Spinal cord (tissue), 10 donors: ENCODE data around the gene ATAD2B. TPM values are rescaled to one million over a fixed set of nuclear protein-coding genes. Genes with fewer than 3 reads are reported as not detected.
A peak's percentile ranks its signal among the peaks of the same experiment; 100 is the strongest.

Experiments used
- DNase-seq, 6 donors: peaks; one replicate each; pipeline versions ENCODE4 v3.0.0 to v3.0.0-alpha.2; 2013 to 2015; ENCODE audit warnings: low spot score in 6 of 6, low read depth in 4 of 6
- H3K27ac ChIP-seq: one replicate; pipeline ENCODE4 v1.5.1; 2013; ENCODE audit warnings: low read depth, low read length, control low read depth
- H3K27me3 ChIP-seq: one replicate; pipeline ENCODE4 v1.6.1; 2013; ENCODE audit warnings: low read length; ENCODE audit not compliant: control insufficient read depth, insufficient read depth
- H3K36me3 ChIP-seq: one replicate; pipeline ENCODE4 v1.6.1; 2013; ENCODE audit warnings: low read length; ENCODE audit not compliant: control insufficient read depth, insufficient read depth
- H3K4me1 ChIP-seq: one replicate; pipeline ENCODE4 v1.6.1; 2013; ENCODE audit warnings: low read length; ENCODE audit not compliant: control insufficient read depth, insufficient read depth
- H3K4me3 ChIP-seq: one replicate; pipeline ENCODE4 v1.5.1; 2013; ENCODE audit warnings: low read depth, low read length, control low read depth
- H3K9me3 ChIP-seq: one replicate; pipeline ENCODE4 v1.6.1; 2013; ENCODE audit warnings: low read length; ENCODE audit not compliant: control insufficient read depth, insufficient read depth
- WGBS: methylation state at CpG from one replicate; pipeline ENCODE4 v1.1.5; 2013; ENCODE audit warnings: missing lambda C conversion rate; ENCODE audit not compliant: insufficient coverage; 5-methylcytosine and 5-hydroxymethylcytosine counted together
- polyA plus RNA-seq, 2 donors: library from polyadenylated mRNA; unstranded; fragments of 120-200 nt; gene quantifications; one replicate each; pipeline ENCODE4 v1.2.1, GENCODE V29; 2013; ENCODE audit not compliant: insufficient read length in 2 of 2
- total RNA-seq, 2 donors: library from RNA; depleted of rRNA in 1 of 2; stranded (reverse); fragments of 120-200 nt in 1 of 2; fragments of >200 nt in 1 of 2; gene quantifications; one replicate each; pipeline versions ENCODE4 v1.2.3 to v1.2.4, GENCODE V29; 2013 to 2014
- donor health status: healthy.

Gene ATAD2B
- total and polyA plus RNA-seq, 4 donors = 14.5 to 42.4 (median 22.6) TPM

DNA sequence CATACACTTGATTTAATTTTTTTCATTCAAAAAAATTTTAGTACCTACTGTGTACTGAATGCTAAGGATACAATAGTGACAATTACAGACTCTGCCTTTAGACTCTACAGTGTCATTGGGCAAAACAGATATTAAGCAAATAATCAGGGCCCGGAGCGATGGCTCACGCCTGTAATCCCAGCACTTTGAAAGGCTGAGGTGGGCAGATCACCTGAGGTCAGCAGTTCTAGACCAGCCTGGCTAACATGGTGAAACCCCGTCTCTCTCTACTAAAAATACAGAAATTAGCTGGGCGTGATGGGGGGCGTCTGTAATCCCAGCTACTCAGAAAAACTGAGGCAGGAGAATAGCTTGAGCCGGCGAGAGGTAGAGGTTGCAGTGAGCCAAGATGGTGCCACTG, 14.7 kb upstream of the ATAD2B start:
- WGBS = 74% methylated on average over 4 of the region's 8 CpGs
- Histone ChIP-seq H3K9me3 (no peaks in the 10 kb centered on the region), H3K27ac (peak overlapping the region; percentile 69), H3K4me1 (peaks cover 20% of the 10 kb centered on the region), H3K4me3 (peak overlapping the region; percentile 60), H3K36me3 (peaks cover 3% of the 10 kb centered on the region), H3K27me3 (no peaks in the 10 kb centered on the region)
- DNase-seq = no peak

DNA sequence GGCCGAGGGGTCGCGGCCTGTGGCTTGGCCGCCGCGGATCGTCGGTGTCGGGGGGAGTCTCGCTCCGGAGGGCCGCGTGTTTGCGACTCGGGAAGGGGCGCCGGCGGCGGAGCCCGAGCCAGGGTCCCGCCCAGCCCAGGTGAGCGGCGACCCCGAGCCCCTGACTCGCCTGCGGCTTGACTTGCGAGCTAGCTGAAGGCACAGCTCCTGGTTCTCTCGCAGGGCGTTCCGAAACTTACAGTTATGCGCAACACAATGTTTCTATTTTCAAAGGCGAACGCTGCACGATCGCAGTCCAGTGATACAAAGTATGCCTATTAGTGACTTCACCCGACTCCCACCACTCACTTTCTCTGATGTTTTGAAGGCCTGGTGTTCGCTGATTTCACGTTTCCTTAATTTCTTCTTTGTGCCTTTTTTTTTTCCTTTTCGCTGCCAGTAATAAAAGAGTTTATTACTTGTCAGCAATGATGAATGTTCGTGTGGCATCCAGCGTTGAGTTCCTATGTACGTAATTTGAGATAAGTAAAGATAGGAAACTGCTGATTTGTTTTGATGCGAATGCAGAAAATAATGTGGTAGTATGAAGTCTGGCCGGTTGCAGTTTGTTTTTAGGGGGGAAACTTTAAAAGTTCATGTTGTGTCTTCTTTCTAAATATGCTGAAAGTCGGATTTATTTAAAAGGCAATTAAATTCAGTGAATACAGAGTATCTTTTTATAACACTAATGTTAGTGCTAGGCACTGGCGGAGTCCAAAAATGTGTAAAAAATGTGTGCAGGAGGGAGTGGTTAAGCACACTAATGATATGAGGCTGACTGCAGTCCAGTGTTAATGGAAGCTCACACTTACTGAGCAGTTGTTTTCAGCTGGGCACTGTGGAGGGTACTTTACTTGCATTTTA, 14.0 kb upstream of the ATAD2B start:
- DNase-seq = peak in 3 of 6 donors; percentile 36 to 70 (median 59)
- Histone ChIP-seq H3K36me3 (peaks cover 3% of the 10 kb centered on the region), H3K4me3 (peak overlapping the region; percentile 60), H3K4me1 (peaks cover 20% of the 10 kb centered on the region), H3K27ac (peak overlapping the region; percentile 69), H3K9me3 (no peaks in the 10 kb centered on the region), H3K27me3 (no peaks in the 10 kb centered on the region)
- under 1% methylated on average over 43 of the region's 46 CpGs for WGBS

GRCh38 chr2:23939987-23940717, 13.2 kb upstream of the ATAD2B start, which contains the start of gene UBXN2A:
TSS of gene UBXN2A (plus strand) at chr2:23940463. CDS start at chr2:23958315, 17,852 bp downstream.
- peak; percentile 66 to 97 (median 82) for DNase-seq
- Histone ChIP-seq H3K4me3 (peak within 1 kb of the TSS; percentile 60), H3K27me3 (no peaks in the 10 kb centered on the region), H3K9me3 (no peaks in the 10 kb centered on the region), H3K4me1 (peaks cover 20% of the 10 kb centered on the region), H3K27ac (peak within 1 kb of the TSS; percentile 69), H3K36me3 (peaks cover 3% of the 10 kb centered on the region)
- WGBS = under 1% methylated on average over 76 of the region's 77 CpGs

GRCh38 chr2:23934259-23934658, 7.3 kb upstream of the ATAD2B start:
- H3K36me3 ChIP-seq = peaks cover 6% of the 10 kb centered on the region
- WGBS = no CpG with 5 or more reads among the region's 1 CpG
- DNase-seq = no peak

DNA sequence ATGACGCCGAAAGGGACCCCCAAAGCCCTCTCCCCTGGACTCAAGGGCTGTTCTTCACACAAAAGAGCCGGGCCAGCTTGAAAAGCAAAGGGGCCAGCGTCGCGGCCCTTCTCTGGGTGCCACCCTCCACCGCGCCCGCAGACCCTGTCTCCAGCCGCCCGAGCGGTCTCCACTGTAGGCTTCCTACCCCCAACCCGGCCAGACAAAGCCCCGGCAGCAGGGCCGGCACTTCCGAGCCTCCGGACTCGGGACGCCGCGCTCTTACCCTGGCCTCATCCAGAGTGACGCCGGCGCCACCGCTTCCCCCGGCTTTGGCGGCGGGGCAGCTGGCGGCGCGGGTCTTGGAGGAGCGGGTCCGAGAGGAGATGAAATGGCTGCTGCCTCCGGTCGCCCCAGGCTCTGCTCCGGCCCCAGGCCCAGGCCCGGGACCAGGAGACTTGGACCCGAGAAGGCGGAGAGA, 603 bp downstream of the ATAD2B start:
- Histone ChIP-seq H3K4me3 (peak overlapping the region; percentile 86), H3K4me1 (peaks cover 13% of the 10 kb centered on the region), H3K9me3 (no peaks in the 10 kb centered on the region), H3K27me3 (no peaks in the 10 kb centered on the region), H3K36me3 (peaks cover 8% of the 10 kb centered on the region), H3K27ac (peak overlapping the region; percentile 97)
- no peak for DNase-seq
- WGBS = 0% methylated on average over 39 of the region's 39 CpGs

More at GRCh38 chr2:23934259-23934658, 7.3 kb upstream of the ATAD2B start:
- Histone ChIP-seq H3K4me1 (peaks cover 1% of the 10 kb centered on the region), H3K27ac (no peak overlapping the region), H3K4me3 (no peak overlapping the region), H3K27me3 (no peaks in the 10 kb centered on the region), H3K9me3 (no peaks in the 10 kb centered on the region)

GRCh38 chr2:23925702-23926289, 1.1 kb downstream of the ATAD2B start:
- peak in 2 of 6 donors; percentile 67 to 78 for DNase-seq
- peaks cover 13% of the 10 kb centered on the region for H3K4me1 ChIP-seq
- WGBS = 0% methylated on average over 11 of the region's 13 CpGs

DNA sequence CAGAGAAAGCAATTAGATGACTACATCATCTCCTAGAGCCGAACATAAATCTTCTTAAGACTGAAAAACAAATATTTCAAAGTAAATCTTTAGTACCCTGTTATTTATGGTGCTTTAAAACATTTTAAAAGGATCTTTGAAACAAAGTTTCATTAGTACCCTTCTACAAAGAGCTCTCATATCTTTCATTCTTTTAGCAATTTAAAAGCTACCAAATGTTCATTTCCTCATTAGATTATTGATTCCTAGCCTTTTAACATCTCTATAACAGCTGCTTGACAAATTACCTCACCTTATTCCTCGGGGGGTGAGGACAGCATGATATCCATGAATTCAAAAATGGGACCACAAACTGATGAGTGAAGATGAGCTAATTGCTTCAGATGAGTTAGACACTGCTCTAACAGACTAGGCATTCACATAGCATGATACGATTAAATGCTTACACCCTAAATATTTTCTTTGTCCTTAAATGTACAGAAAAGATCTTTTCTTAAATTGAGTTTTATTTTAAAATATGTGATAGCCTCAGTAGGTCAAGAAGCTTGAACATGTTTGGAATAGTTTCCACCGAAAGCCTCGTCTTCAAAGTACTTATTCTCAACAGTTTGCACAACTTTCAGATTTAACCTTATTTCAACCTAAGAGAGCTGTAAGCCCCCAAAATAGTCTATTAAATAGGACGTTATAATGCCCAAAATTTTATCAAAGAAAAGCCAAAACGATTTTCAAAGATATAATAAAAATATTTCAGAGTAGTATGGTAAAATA, 2.1 kb downstream of the ATAD2B start:
- peak overlapping the region; percentile 86 for H3K4me3 ChIP-seq
- no peaks in the 10 kb centered on the region for H3K9me3 ChIP-seq
- no CpG with 5 or more reads among the region's 7 CpGs for WGBS
- H3K27me3 ChIP-seq = no peaks in the 10 kb centered on the region
- H3K36me3 ChIP-seq = peaks cover 3% of the 10 kb centered on the region
- peaks cover 13% of the 10 kb centered on the region for H3K4me1 ChIP-seq
- peak overlapping the region; percentile 97 for H3K27ac ChIP-seq
- no peak for DNase-seq

More at GRCh38 chr2:23925702-23926289, 1.1 kb downstream of the ATAD2B start:
- Histone ChIP-seq H3K36me3 (peaks cover 3% of the 10 kb centered on the region), H3K27me3 (no peaks in the 10 kb centered on the region), H3K27ac (peak overlapping the region; percentile 97), H3K9me3 (no peaks in the 10 kb centered on the region), H3K4me3 (peak overlapping the region; percentile 86)

DNA sequence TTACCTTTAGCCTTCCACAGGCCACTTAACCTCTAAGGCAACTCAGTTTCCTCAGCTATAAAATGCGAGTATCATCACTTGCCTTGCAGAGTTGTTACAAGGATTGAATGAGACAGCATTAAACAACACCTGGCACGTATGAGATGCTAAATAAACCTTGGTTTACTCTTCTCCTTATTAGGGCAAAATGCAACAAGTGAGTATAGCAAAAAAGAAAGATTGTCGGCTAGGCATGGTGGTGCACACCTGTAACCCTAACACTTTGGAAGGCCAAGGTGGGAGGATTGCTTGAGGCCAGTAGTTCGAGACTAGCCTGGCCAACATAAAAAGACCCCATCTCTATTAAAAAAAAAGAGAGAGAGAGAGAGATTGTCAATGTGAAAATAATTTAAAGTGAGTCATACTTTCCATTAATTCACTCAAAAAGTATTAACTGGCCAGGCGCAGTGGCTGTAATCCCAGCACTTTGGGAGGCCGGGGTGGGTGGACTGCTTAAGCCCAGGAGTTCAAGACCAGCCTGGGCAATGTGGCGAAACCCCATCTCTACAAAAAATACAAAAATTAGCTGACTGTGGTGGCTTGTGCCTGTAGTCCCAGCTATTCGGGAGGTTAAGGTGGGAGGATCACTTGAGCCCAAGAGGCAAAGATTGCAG, 8.0 kb downstream of the ATAD2B start:
- Histone ChIP-seq H3K27ac (no peak overlapping the region), H3K27me3 (no peaks in the 10 kb centered on the region), H3K4me3 (no peak overlapping the region), H3K9me3 (no peaks in the 10 kb centered on the region), H3K4me1 (no peaks in the 10 kb centered on the region), H3K36me3 (no peaks in the 10 kb centered on the region)
- DNase-seq = no peak
- WGBS = 100% methylated on average over 1 of the region's 8 CpGs
